Dedifferentiated amniotic fluid mesenchymal stem cell (primary cell): ENCODE data around the gene TXNDC15.
A peak's percentile ranks its signal among the peaks of the same experiment; 100 is the strongest.
"Not testable (repeated sequence)": the region's sequence is repeated elsewhere in the genome, so short reads cannot be mapped to it uniquely, and the experiment has no call there.

ENCODE experiments used
- DNase-seq: peaks from one replicate; pipeline ENCODE4 v3.0.0-alpha.2; 2016; ENCODE audit errors: extremely low spot score

TXNDC15 gene

DNA sequence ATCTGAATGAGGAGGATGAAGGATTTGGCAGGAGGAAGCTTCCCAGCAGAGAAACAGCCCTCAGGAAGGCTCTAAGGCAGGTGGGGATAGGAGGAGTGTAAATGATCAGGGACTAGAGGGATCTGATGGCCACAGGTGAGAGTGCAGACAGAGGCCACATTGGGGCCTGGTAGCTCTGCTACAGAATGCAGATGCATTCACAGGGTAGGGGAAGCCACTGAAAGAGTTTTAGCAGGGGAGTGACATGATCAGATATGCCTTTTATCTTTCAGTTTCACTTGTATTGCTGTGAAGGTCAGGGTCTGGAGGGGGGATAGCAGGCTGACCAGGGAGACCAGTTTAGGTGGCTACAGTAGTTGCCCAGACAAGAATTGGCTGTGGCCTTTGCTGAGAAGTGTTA, 3.0 kb downstream of the TXNDC15 start:
- DNase-seq, result no peak

DNA sequence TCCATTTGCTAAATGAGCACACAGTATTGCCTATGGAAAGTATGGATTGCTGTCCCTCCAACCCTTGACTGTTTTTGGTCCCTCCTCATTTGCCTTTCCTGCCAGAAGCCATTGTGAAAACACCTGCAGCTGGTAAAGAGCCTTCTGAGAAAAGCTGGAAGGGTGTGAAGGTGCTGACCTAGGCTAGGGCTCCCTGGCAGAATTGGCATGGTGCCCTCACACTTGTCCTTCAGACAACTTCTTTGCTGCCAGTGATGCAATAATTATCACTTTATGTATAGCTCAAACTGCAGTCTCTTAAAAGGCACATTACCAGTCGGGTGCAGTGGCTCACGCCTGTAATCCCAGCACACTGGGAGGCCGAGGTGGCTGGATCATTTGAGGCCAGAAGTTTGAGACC, 4.2 kb downstream of the TXNDC15 start:
- DNase-seq, result no peak

DNA sequence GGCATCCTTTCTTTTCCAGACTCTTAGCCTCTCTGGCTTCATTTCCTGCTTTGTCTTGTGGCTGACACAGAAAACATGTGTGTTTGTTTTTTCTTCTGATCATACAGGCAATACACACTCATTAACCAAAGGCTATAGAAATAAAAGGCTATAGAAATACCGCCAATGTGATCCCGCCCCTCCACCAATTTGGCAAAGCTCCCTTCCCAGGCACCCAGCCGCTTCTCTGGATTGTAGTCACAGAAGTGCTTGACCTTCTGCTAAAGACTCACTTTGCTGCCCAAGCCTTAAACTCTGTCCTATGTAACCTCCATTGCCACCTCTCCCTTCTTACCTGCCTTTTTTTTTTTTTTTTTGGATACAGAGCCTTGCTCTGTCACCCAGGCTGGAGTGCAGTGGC, 5.3 kb downstream of the TXNDC15 start:
- DNase-seq, result no peak

DNA sequence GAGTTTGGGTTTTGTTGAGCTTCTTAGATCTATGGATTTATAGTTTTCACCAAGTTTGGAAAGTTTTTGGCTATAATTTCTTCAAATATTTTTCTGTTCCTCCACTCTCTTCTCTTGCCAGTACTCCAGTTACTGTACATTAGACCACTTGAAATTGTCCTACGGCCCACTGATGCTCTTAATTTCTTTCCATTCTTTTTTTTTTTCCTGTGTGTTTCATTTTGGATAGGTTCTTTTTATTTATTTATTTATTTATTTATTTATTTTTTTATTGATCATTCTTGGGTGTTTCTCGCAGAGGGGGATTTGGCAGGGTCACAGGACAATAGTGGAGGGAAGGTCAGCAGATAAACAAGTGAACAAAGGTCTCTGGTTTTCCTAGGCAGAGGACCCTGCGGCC, 6.8 kb downstream of the TXNDC15 start:
- not testable (repeated sequence) for DNase-seq

DNA sequence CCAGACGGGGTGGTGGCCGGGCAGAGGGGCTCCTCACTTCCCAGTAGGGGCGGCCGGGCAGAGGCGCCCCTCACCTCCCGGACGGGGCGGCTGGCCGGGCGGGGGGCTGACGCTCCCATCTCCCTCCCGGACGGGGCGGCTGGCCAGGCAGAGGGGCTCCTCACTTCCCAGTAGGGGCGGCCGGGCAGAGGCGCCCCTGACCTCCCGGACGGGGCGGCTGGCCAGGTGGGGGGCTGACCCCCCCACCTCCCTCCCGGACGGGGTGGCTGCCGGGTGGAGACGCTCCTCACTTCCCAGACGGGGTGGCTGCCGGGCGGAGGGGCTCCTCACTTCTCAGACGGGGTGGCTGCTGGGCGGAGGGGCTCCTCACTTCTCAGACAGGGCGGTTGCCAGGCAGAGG, 7.5 kb downstream of the TXNDC15 start:
- not testable (repeated sequence) for DNase-seq

DNA sequence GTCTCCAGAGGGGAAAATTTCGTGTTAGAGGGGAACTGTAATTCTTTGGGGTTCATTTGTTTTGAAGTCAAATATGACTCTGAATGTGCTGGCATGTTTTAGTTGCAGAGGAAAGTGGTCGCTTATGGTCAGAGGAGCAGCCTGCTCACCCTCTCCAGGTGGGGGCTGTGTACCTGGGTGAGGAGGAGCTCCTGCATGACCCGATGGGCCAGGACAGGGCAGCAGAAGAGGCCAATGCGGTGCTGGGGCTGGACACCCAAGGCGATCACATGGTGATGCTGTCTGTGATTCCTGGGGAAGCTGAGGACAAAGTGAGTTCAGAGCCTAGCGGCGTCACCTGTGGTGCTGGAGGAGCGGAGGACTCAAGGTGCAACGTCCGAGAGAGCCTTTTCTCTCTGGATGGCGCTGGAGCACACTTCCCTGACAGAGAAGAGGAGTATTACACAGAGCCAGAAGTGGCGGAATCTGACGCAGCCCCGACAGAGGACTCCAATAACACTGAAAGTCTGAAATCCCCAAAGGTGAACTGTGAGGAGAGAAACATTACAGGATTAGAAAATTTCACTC, 13.5 kb downstream of the TXNDC15 start:
- no peak for DNase-seq

DNA sequence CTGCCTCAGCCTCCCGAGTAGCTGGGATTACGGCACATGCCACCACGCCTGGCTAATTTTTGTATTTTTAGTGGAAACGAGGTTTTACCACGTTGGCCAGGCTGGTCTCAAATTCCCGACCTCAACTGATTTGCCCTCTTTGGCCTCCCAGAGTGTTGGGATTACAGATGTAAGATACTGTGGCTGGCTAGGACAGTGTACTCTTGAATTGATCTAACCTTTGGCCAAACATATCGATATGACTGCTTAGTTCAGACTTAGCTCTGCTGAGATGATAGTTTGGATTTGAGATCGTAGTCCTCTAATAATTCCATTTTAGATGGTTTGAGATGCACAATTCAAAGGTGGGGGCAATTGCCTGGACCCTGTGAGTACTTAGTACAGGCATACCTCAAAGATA, 15.2 kb downstream of the TXNDC15 start:
- no peak for DNase-seq

DNA sequence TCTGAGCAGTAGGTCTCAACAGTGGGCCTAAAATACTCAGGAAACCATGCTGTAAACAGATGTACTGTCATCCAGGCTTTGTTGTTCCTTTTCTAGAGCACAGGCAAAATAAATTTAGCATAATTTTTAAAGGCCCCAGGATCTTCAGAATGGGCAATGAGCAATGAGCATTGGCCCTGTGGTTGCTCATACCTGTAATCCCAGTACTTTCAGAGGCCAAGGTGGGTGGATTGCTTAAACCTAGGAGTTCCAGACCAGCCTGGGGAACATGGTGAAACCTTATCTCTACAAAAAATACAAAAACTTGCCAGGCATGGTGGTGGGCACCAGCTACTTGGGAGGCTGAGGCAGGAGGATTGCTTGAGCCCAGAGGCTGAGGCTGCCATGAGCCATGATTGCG, 17.3 kb downstream of the TXNDC15 start:
- no peak for DNase-seq

DNA sequence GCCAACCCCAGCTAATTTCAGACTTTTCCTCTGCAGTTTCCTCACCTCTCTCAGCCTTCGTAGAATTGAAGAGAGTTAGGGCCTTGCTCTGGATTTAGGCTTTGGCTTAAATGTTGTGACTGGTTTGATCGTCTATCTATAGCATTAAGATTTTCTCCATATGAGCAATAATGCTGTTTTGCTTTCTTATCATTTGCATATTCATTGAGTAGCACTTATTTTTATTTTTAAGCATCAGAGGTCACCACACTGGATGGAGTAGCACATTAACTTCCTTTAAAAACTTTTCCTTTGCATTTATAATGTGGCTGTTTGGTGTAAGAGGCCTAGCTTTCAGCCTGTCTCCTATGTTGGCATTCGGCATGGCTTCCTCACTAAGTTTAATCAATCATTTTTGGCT, 18.1 kb downstream of the TXNDC15 start:
- no peak for DNase-seq

DNA sequence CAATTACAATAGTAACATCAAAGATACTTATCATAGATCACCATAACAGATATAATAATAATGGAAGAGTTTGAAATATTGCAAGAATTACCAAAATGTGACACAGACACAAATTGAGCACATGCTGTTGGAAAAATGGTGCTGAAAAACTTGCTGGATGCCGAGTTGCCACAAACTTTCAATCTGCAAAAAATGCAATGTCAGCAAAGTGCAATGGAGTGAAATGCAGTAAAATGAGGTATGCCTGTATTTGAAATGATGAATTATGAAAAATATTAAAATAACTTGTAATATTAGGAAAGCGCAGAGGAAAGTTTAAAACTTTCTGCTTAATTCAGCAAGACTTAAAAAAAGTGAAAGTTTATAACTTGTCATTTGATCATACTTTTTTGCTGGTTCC, 18.8 kb downstream of the TXNDC15 start:
- no peak for DNase-seq

DNA sequence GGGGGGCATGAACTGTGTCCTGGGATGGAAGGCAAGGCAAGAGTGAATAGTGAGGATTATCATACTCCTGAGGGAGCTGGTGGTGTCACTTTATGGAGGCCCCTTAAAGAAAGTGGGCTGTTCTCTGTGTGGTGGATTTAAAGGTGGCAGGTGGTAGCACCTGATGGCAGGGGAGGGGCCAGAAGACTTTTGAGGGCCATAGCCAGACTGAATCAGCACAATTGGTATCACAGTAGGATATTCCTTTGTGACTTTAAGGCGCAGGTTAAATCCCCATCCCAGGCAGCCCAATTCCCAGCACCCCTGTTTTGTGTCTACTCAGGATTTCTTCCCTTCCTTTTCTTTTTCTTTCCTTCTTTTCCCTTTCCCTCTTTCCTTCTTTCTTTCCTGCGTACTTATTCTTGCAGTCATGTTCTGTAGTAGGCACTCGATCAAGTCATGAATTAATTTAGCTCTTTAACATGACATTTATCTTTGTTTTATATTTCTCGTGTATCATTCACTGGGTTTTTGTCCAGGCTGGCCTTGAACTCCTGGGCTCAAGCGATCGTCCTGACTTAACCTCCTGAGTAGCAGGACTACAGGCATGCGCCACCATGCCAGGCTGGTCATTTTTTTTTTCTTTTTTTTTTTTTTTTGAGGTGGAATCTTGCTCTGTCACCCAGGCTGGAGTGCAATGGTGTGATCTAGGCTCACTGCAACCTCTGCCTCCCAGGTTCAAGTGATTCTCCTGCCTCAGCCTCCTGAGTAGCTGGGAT, 19.8 kb downstream of the TXNDC15 start:
- DNase-seq, result no peak

DNA sequence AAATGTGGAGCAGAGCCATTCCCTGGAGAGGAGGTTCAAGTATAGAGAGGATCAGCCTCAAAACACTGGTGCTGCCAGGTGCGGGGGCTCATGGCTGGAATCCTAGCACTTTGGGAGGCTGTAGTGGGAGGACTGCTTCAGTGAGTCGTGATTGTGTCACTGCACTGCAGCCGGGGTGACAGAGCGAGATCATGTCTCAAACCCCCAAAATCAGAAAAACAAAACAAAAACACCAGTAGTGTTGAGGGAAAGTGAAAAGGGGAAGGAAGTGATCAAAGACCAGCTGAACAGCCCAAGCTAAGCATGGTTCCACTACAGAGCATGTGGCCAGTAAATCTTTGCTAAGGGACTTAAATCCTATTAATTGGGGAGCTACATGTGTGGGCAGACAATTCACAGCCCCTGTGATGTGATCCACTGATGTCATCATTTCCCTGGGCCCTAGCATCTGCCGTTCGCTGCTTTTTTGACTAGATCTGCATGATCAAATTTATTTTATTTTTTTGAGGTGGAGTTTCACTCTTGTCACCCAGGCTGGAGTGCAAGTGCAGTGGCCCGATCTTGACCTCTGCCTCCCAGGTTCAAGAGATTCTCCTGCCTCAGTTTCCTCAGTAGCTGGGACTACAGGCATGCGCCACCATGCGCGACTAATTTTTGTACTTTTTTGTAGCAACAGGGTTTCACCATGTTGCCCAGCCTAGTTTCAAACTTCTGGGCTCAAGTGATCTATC, 28.1 kb downstream of the TXNDC15 start:
- DNase-seq, result no peak

DNA sequence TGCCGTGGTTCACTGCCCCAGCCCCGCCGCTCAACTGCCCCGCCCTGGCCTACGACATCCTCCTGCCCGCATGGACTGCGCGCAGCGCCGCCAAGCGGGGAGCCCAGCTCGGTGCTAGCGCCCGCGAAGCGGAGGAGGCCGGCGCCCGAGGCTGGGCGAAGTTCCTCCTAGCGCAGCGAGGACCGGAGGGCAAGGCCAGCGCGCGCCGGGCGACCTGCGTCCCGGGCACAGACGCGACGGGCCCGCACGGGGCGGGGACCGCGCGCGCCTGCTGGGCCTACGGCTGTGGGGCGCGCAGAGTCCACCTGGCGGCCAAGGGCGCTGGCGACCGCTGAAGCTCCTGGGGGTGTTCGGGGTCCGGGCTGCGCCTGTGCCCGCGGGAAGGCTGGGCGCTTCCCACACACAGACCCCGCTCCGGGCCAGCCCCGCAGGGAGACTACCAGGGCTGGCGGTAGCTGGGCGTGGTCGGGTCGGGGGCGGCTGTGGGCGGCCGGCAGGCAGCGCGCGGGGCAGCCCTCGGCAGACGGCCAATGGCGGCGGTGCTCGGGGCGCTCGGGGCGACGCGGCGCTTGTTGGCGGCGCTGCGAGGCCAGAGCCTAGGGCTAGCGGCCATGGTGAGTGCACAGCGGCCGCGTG, 30.6 kb downstream of the TXNDC15 start, which contains the start of gene PCBD2:
PCBD2 (plus strand) TSS at position 522 of the 636 bp plus-strand sequence; CDS start at position 531, 9 bp downstream.
- DNase-seq, result peak; percentile 76

DNA sequence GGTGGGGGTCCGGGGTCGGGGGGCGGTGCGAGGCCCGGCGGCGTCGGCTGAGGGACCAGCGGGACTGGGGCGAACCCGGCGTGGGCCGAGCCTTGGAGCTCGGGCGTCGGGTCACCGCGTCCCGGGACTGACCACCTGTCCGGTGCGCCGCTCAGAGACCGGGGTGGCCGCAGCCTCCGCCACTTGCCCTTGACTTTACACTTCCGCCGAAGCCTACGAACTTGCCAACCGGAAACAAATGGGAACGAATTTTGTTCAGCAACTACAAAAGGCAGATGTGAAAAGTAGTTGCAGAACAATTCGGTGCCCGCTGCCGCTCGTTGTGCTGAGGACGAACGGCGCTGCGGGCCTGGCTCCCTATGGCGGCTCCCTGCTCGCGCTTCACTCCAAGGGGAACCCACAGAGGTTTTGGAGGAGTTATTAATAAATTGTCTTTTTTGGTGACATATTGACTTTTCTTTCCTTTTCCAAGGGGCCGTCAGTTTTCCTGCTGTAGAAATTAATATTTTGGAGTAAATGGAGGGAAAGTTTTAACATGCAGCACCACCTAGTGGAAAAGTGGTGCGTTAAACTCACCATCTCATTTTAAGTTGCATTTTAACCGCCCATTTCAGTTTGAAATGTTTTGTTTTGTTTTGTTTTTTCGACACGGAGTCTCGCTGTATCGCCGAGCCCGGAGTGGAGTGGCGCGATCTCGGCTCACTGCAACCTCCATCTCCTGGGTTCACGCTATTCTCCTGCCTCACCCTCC, 31.2 kb downstream of the TXNDC15 start:
- DNase-seq, result peak; percentile 71

DNA sequence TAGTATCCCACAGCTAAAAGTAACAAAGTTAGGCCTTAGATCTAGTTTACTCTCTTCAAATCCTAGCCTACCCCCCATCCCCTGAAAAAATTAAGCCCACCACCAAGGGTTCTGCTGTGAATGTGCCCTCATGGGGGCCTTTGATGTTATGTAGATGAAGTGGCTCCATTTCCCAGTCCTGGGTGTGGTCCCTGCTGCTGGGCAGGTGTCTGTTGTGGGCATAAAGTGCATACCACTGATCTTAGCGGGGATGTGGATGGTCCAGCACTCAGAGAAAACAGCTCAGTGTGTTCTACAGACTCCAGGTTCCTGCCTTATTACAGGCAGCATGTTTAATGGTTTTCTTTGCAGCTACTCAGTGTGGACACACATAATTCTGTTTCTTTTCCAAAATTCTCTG, 32.6 kb downstream of the TXNDC15 start:
- DNase-seq, result no peak

DNA sequence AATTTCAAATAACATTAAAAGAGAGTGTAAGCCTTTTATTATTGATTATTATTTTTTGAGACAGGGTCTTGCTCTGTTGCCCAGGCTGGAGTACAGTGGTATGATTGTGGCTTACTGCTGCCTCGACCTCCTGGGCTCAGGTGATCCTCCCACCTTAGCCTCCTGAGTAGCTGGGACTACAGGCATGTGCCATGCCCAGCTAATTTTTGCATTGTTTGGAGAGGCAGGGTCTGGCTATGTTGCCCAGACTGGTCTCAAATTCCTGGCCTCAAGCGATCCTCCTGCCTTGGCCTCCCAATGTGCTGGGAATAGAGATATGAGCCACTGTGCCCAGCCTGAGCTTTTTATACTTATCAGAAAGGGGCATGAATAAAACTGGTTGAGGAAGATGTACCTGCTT, 36.6 kb downstream of the TXNDC15 start:
- DNase-seq, result not testable (repeated sequence)

DNA sequence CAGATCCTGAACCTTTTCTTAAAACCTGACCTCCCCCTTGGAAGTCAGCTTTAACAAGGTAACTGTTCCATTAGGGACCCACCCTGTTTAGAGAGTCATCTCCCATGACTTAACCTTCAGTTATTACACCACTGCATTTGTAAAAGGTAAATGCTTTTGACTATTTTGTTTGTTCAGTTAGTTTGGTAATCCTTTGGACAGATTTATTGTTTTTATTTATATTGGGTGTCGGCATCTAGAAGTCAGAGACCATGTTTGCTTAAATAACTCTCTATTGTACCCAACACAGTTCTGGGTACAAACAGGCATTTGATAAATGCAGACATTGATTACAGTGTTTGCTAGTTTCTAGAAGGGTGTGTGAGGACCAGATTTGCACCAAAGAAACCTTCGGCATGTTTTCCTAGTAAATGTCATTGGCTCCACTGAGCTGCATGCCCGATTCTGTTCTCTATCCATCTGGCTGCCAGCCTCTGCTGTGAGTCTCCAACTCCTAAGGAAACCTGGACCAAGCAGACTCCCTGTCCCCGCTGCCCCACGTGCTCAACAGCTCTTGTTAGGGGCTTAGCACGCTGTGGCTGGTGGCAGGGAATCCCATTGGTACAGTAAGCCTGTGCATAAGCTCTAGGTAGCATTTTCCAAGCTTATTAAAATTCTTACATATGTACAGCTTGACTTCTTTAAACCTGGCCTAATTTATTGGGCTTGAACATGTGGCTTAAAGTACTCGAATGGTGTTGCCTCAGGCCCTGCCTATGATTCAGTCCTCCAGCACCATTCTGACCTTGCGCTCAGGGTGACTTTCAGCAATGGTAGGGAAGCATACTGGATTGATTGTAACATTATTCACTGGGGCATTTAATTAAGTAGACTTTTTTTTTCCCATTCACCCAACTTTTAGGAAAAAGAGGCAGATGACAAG, 37.4 kb downstream of the TXNDC15 start:
- DNase-seq, result no peak

DNA sequence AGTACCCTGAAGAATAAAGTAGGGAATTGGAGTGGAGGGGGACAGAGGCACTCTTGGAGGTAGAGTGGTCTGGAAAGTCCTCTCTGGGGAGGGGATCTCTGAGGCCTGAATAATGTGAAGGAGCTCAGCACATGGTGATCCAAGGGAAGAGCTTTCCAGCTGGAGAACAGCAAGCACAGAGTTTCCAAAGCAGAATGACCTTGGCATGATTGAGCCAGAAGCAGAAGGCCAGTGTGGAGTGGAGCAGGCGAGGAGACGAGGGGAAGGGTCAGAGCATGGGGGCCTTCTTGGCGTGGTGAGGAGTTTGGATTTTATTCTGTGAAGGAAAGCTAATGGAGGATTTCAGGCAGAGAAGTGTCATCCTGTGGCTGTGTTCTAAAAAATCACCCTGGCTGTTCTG, 39.1 kb downstream of the TXNDC15 start:
- DNase-seq, result no peak

DNA sequence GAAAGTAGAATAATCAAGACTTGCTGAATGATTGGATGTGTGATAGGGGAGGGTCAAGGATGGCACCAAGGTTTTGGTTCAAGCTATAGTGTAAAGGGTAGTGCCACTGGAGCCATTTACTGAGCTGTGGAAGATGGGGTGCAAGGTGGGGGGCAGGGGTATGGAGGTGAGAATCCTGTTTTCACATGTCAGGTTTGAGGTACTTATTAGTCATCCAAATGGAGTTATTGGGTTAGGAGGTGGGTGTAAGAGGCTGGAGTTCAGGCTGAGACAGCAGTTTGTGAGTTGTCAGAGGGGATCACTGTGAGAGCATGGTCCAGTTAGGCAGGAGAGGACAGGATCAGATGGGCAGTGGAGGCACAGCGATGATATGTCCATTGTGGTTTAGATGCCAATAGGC, 39.6 kb downstream of the TXNDC15 start:
- no peak for DNase-seq

DNA sequence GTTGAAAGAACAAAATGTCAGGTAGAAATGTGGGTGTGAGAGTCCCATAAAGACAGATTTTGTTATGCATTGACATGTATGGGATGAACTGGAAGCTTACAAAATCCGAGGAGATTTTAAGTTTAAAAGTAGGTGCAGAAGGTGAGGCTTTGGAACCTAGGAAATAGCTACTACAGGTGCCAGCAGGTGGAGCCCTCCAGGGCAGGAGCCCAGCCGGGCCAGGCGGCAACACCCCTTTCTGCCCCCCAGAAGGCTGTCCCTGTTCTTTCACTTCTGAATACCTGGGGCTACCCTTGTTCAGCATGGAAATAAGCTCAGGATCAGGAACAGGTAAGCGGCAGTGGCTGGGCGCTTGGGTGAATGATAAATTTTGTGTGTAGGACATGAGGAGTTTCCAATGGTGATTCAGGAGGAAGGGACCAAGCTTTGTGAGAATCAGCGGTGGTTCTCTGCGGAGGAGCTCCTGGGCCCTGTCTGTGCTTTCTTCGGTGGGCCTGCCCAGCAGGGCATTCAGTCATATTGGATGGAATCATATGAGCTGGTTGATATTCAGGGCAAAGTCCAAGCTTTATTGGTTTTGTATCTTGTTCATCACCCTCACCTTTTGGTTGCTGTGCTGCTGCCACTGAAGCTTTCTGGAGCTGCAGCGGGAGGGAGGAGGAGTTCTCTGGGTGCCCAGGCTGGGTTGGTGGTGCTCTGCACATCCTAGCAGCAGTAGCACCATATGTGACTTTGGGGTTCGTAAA, 43.1 kb downstream of the TXNDC15 start:
- DNase-seq, result no peak
